K562 (cell line): ENCODE data around the gene DTWD2. TPM values are rescaled to one million over a fixed set of nuclear protein-coding genes. Genes with fewer than 3 reads are reported as not detected.

Experiments used
- DPF2 ChIP-seq: fragments of 450-650 bp; IDR thresholded peaks from 2 replicates; pipeline ENCODE4 v1.6.1; 2016
- ELF1 ChIP-seq: fragments of 200-800 bp; sonication (Bioruptor generic); IDR thresholded peaks from 2 replicates; pipeline ENCODE4 v1.6.1; 2016; ENCODE audit warnings: missing genetic modification characterization, missing compliant biosample characterization
- GATA2 ChIP-seq: sonication (generic); formaldehyde crosslinking; IDR thresholded peaks from 2 replicates; pipeline ENCODE4 v1.4.0; 2020; ENCODE audit warnings: mild to moderate bottlenecking, missing genetic modification reagents
- GTF2E2 ChIP-seq: fragments of 200-800 bp; sonication (Bioruptor generic); IDR thresholded peaks from 2 replicates; pipeline ENCODE4 v1.6.1; 2016; ENCODE audit warnings: missing genetic modification characterization, missing compliant biosample characterization
- MCM2 ChIP-seq: fragments of 450-650 bp; IDR thresholded peaks from 2 replicates; pipeline ENCODE4 v1.6.1; 2017; ENCODE audit warnings: low read depth, mild to moderate bottlenecking
- MYC ChIP-seq, 2 experiments: fragments of 250-450 bp in 1 of 2; sonication (Bioruptor Pico) in 1 of 2; IDR thresholded peaks; 2 replicates each; pipeline versions ENCODE4 v1.5.1 to v1.6.1; 2012 to 2021; ENCODE audit warnings: low read depth in 2 of 2, borderline replicate concordance in 1 of 2, improper control_type of control experiment in 1 of 2, low read length in 1 of 2, mild to moderate bottlenecking in 1 of 2, moderate library complexity in 1 of 2
- PCBP1 ChIP-seq: fragments of 200-400 bp; formaldehyde crosslinking; IDR thresholded peaks from 2 replicates; pipeline ENCODE4 v1.6.1; 2018; ENCODE audit warnings: mild to moderate bottlenecking, low read depth, low read length; ENCODE audit not compliant: poor library complexity, severe bottlenecking
- RBM34 ChIP-seq: fragments of 200-400 bp; formaldehyde crosslinking; IDR thresholded peaks from 2 replicates; pipeline ENCODE4 v1.6.1; 2018; ENCODE audit warnings: low read length, borderline replicate concordance; ENCODE audit not compliant: insufficient read depth
- RBM39 ChIP-seq: fragments of 200-400 bp; formaldehyde crosslinking; optimal IDR thresholded peaks from 2 replicates; pipeline ENCODE3; 2018; ENCODE audit warnings: low read depth, low read length
- SMC3 ChIP-seq: conservative IDR thresholded peaks from 2 replicates; pipeline ENCODE4 v1.6.1; 2011; ENCODE audit warnings: low read depth, low read length, improper control_type of control experiment; ENCODE audit not compliant: insufficient read depth
- SP1 ChIP-seq: sonication (generic); formaldehyde crosslinking; IDR thresholded peaks from 2 replicates; pipeline ENCODE4 v1.8.1; 2022; ENCODE audit warnings: mild to moderate bottlenecking, missing genetic modification reagents
- TCF7L2 ChIP-seq: fragments of 150-350 bp; IDR thresholded peaks from 2 replicates; pipeline ENCODE4 v1.6.1; 2016; ENCODE audit warnings: low read depth, mild to moderate bottlenecking, low read length, moderate library complexity
- ZNF24 ChIP-seq: fragments of 450-650 bp; IDR thresholded peaks from 2 replicates; pipeline ENCODE4 v1.6.1; 2016
- polyA plus RNA-seq, 8 experiments: library from polyadenylated mRNA; depleted of rRNA in 4 of 8; stranded (reverse) in 5 of 8; unstranded in 3 of 8; fragments of >200 nt; fragmentation: Nextera tagmentation in 2 of 8; fragmentation: Illumina TruSeq in 1 of 8; extraction: Ambion mirVana in 2 of 8; extraction: Trizol in 1 of 8; gene quantifications; 2 replicates each; pipeline versions ENCODE4 v1.2.1 to v1.2.3, GENCODE V29; 2011 to 2014; ENCODE audit warnings: inconsistent platforms in 1 of 8, missing spikeins in 1 of 8
- total RNA-seq, 7 experiments: library from RNA; depleted of rRNA in 6 of 7; stranded (reverse); fragments of >200 nt in 6 of 7; fragmentation: Illumina TruSeq in 2 of 7; extraction: Trizol in 2 of 7; gene quantifications; 2 replicates each; pipeline versions ENCODE4 v1.2.1 to v1.2.3, GENCODE V29; 2011 to 2021; ENCODE audit warnings: low replicate concordance in 1 of 7
- TF ChIP-seq, protein P1 (sequence below): fragments of 250-450 bp; sonication (Bioruptor Pico); IDR thresholded peaks from 2 replicates; pipeline ENCODE4 v1.4.0; 2020; ENCODE audit warnings: mild to moderate bottlenecking, moderate library complexity
- TF ChIP-seq, protein P2 (sequence below): fragments of 450-650 bp; formaldehyde crosslinking; IDR thresholded peaks from 2 replicates; pipeline ENCODE4 v1.4.0; 2020; ENCODE audit warnings: mild to moderate bottlenecking, moderate library complexity
- TF ChIP-seq, protein P3 (sequence below): fragments of 450-650 bp; IDR thresholded peaks from 2 replicates; pipeline ENCODE4 v1.6.1; 2016; ENCODE audit warnings: missing biosample characterization, missing genetic modification characterization
- TF ChIP-seq, protein P4 (sequence below): fragments of 450-650 bp; IDR thresholded peaks from 2 replicates; pipeline ENCODE4 v1.6.1; 2016; ENCODE audit warnings: antibody characterized with exemption

Gene DTWD2
- total and polyA plus RNA-seq, 9 of the 15 experiments (the other 6 are each of a cell fraction or from before 2014, with no cell fraction given) = 0.99 to 10.8 (median 4.1) TPM

DNA sequence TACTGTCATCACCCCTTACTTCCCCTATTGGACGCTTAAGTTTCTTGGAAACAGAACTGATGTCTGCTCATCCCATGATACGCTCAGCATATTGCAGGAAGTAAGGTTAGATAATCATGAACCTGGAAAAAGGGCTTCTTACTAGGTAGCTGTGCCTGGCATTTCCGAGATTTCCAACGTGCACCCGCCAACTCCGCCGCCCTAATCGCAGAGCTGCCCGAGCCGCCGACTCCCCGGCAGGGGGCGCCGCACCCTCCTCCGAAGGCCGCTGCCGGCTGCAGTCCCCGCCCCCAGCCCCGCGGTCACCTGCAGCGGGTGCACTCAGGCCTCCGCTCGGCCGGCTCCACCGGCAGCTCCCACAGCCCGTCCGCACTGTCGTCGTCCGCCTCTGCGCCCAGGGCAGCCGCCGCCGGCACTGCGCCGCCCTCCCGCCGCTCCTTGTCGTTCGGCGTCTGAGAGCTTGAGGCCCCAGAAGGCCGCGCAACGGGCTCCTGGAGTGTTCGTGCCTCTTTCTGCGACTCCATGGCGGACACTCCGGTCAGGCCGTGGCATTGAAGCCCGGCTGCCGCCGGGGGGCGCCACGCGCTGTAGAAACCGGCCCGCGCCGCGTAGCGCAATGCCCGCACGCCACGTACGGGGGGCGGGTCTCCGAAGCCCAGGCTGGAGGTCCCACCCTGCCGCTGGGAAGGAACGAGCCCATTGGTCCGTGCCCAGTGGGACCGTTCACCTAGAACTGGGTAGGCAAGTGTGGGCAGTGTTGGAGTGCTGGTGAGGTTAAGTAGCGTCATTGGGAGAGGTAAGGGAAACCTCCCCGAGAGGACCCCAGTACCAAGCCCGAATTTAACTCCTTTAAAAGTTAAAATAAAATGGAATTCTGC lies at the start of gene DTWD2 (continued):
- TF ChIP-seq MYC (IDR thresholded peaks at IDR 0.05; ENCODE audit: low read depth, low read length) (peak; percentile 70; the same call in 1 of the 2 replicates), MYC (CRISPR knock-in tag; IDR thresholded peaks at IDR 0.05; ENCODE audit: borderline replicate concordance, low read depth) (0 out of 2 replicates have a peak, but pooled peaks have one; percentile 34), PCBP1 (peak; percentile 84), DPF2 (0 out of 2 replicates have a peak, but pooled peaks have one; percentile 20), ZNF24 (no peak), SMC3 (peak; percentile 74), TCF7L2 (no peak), RBM39 (no peak), ELF1 (tag) (0 out of 2 replicates have a peak, but pooled peaks have one; percentile 21), RBM34 (0 out of 2 replicates have a peak, but pooled peaks have one; percentile 71), GATA2 (CRISPR knock-in tag) (no peak), SP1 (CRISPR knock-in tag) (peak; percentile 94), GTF2E2 (tag) (0 out of 2 replicates have a peak, but pooled peaks have one; percentile 29), MCM2 (no peak)
- TF ChIP-seq, protein P1, sequence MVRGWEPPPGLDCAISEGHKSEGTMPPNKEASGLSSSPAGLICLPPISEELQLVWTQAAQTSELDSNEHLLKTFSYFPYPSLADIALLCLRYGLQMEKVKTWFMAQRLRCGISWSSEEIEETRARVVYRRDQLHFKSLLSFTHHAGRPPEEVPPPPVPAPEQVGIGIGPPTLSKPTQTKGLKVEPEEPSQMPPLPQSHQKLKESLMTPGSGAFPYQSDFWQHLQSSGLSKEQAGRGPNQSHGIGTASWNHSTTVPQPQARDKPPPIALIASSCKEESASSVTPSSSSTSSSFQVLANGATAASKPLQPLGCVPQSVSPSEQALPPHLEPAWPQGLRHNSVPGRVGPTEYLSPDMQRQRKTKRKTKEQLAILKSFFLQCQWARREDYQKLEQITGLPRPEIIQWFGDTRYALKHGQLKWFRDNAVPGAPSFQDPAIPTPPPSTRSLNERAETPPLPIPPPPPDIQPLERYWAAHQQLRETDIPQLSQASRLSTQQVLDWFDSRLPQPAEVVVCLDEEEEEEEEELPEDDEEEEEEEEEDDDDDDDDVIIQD (CRISPR knock-in tag) = no peak; the same call in 1 of the 2 replicates
- TF ChIP-seq, protein P2, sequence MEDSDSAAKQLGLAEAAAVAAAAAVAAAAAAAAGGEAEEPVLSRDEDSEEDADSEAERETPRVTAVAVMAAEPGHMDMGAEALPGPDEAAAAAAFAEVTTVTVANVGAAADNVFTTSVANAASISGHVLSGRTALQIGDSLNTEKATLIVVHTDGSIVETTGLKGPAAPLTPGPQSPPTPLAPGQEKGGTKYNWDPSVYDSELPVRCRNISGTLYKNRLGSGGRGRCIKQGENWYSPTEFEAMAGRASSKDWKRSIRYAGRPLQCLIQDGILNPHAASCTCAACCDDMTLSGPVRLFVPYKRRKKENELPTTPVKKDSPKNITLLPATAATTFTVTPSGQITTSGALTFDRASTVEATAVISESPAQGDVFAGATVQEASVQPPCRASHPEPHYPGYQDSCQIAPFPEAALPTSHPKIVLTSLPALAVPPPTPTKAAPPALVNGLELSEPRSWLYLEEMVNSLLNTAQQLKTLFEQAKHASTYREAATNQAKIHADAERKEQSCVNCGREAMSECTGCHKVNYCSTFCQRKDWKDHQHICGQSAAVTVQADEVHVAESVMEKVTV (CRISPR knock-in tag) = peak; percentile 61
- TF ChIP-seq, protein P3, sequence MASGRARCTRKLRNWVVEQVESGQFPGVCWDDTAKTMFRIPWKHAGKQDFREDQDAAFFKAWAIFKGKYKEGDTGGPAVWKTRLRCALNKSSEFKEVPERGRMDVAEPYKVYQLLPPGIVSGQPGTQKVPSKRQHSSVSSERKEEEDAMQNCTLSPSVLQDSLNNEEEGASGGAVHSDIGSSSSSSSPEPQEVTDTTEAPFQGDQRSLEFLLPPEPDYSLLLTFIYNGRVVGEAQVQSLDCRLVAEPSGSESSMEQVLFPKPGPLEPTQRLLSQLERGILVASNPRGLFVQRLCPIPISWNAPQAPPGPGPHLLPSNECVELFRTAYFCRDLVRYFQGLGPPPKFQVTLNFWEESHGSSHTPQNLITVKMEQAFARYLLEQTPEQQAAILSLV (tag) = no peak
- TF ChIP-seq, protein P4, sequence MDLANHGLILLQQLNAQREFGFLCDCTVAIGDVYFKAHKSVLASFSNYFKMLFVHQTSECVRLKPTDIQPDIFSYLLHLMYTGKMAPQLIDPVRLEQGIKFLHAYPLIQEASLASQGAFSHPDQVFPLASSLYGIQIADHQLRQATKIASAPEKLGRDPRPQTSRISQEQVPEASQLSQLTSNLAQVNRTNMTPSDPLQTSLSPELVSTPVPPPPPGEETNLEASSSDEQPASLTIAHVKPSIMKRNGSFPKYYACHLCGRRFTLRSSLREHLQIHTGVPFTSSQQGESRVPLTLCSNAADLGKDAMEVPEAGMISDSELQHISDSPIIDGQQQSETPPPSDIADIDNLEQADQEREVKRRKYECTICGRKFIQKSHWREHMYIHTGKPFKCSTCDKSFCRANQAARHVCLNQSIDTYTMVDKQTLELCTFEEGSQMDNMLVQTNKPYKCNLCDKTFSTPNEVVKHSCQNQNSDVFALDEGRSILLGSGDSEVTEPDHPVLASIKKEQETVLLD = peak; percentile 83
